HepG2 (cell line): ENCODE measurements around the gene IQCH. TPM values are rescaled to one million over a fixed set of nuclear protein-coding genes. Genes with fewer than 3 reads are reported as not detected.

Experiments
- ARID2 ChIP-seq: sonication (generic); formaldehyde crosslinking; IDR thresholded peaks from 2 replicates; pipeline ENCODE4 v1.8.1; 2022; ENCODE audit warnings: mild to moderate bottlenecking, missing genetic modification reagents, borderline replicate concordance
- ARID5B ChIP-seq: IDR thresholded peaks from 2 replicates; pipeline ENCODE4 v1.4.0; 2020; ENCODE audit warnings: mild to moderate bottlenecking, missing genetic modification reagents
- ATF7-NPFF ChIP-seq: sonication (generic); formaldehyde crosslinking; IDR thresholded peaks from 2 replicates; pipeline ENCODE4 v1.8.1; 2023; ENCODE audit warnings: mild to moderate bottlenecking, low read depth, missing genetic modification reagents, moderate library complexity
- DBP ChIP-seq: sonication (generic); formaldehyde crosslinking; IDR thresholded peaks from 2 replicates; pipeline ENCODE4 v1.4.0; 2020; ENCODE audit warnings: missing genetic modification reagents; ENCODE audit errors: not compliant biosample characterization
- ERF ChIP-seq: IDR thresholded peaks from 2 replicates; pipeline ENCODE4 v1.6.1; 2018; ENCODE audit warnings: missing biosample characterization, missing genetic modification reagents
- GTF2F1 ChIP-seq: fragments of 150-350 bp; IDR thresholded peaks from 2 replicates; pipeline ENCODE4 v1.6.1; 2014; ENCODE audit warnings: low read length
- IRX3 ChIP-seq: sonication (generic); formaldehyde crosslinking; IDR thresholded peaks from 2 replicates; pipeline ENCODE4 v1.8.1; 2023; ENCODE audit warnings: mild to moderate bottlenecking, low read depth, missing genetic modification reagents, borderline replicate concordance
- NFAT5 ChIP-seq: sonication (generic); formaldehyde crosslinking; IDR thresholded peaks from 2 replicates; pipeline ENCODE4 v1.4.0; 2020; ENCODE audit warnings: missing genetic modification reagents
- SALL1 ChIP-seq: sonication (generic); formaldehyde crosslinking; IDR thresholded peaks from 2 replicates; pipeline ENCODE4 v1.8.0; 2022; ENCODE audit warnings: mild to moderate bottlenecking, missing genetic modification reagents
- TCF7L2 ChIP-seq: IDR thresholded peaks from 2 replicates; pipeline ENCODE4 v1.6.1; 2011; ENCODE audit warnings: mild to moderate bottlenecking, low read depth, low read length, moderate library complexity
- ZNF296 ChIP-seq: sonication (generic); formaldehyde crosslinking; conservative IDR thresholded peaks from 2 replicates; pipeline ENCODE4 v1.5.0; 2020; ENCODE audit warnings: mild to moderate bottlenecking, missing genetic modification reagents
- ZNF460 ChIP-seq: sonication (generic); formaldehyde crosslinking; IDR thresholded peaks from 2 replicates; pipeline ENCODE4 v1.5.1; 2020; ENCODE audit warnings: missing genetic modification reagents, mild to moderate bottlenecking, borderline replicate concordance
- ZNF7 ChIP-seq: IDR thresholded peaks from 2 replicates; pipeline ENCODE4 v1.6.1; 2016; ENCODE audit warnings: missing biosample characterization, missing genetic modification reagents
- ZNF737 ChIP-seq: sonication (generic); formaldehyde crosslinking; IDR thresholded peaks from 2 replicates; pipeline ENCODE4 v1.5.0; 2020; ENCODE audit warnings: missing genetic modification reagents, mild to moderate bottlenecking, borderline replicate concordance
- ZNF800 ChIP-seq: sonication (generic); formaldehyde crosslinking; IDR thresholded peaks from 2 replicates; pipeline ENCODE4 v1.4.0; 2020; ENCODE audit warnings: missing genetic modification reagents
- polyA plus RNA-seq, 8 experiments: library from polyadenylated mRNA; depleted of rRNA in 3 of 8; stranded (reverse) in 7 of 8; unstranded in 1 of 8; fragments of >200 nt; fragmentation: Illumina TruSeq in 4 of 8; extraction: Trizol in 4 of 8; gene quantifications; 2 replicates each; pipeline versions ENCODE4 v1.2.1 to v1.2.3, GENCODE V29; 2011 to 2016; ENCODE audit warnings: low read depth in 4 of 8, missing spikeins in 1 of 8, mixed read lengths in 1 of 8; ENCODE audit not compliant: insufficient read depth in 1 of 8
- total RNA-seq, 5 experiments: library from RNA; depleted of rRNA; stranded (reverse); fragments of >200 nt; fragmentation: Illumina TruSeq; extraction: Trizol; gene quantifications; 2 replicates each; pipeline ENCODE4 v1.2.3, GENCODE V29; 2016; ENCODE audit warnings: low read depth in 1 of 5

The IQCH gene
- total and polyA plus RNA-seq, 2 of the 13 experiments (the other 11 are each of a cell fraction or from before 2014, with no cell fraction given): 0.16 to 0.55 TPM

- TF ChIP-seq NFAT5 (CRISPR knock-in tag): no peak; the same call in 1 of the 2 replicates
- no peak for TF ChIP-seq ARID2 (CRISPR knock-in tag)
- no peak for TF ChIP-seq DBP (CRISPR knock-in tag)
- TF ChIP-seq ERF (CRISPR knock-in tag): no peak; the same call in 1 of the 2 replicates
- TF ChIP-seq SALL1 (CRISPR knock-in tag): peak; percentile 89
- no peak for TF ChIP-seq TCF7L2
- no peak for TF ChIP-seq ZNF296 (CRISPR knock-in tag)
- TF ChIP-seq ATF7-NPFF: peak; percentile 84
- no peak for TF ChIP-seq IRX3 (CRISPR knock-in tag)
- TF ChIP-seq ZNF460: no peak
- TF ChIP-seq ZNF7 (CRISPR knock-in tag): no peak
- TF ChIP-seq ARID5B (CRISPR knock-in tag): peak; percentile 67
- peak; percentile 79; the same call in 1 of the 2 replicates for TF ChIP-seq ZNF800
- no peak for TF ChIP-seq ZNF737 (CRISPR knock-in tag)
- no peak for TF ChIP-seq GTF2F1
Measured at GRCh38 chr15:67254238-67255175, at the start of gene IQCH, which contains the start of gene AAGAB (continued).
